Astrocyte of the cerebellum (primary cell): ENCODE measurements around the gene DGUOK.

Experiments used
- DNase-seq: peaks from one replicate; pipeline ENCODE4 v3.0.0-alpha.2; 2011; ENCODE audit warnings: low read depth
- H3K4me3 ChIP-seq: 2 replicates; pipeline ENCODE4 v1.5.1; 2011; ENCODE audit warnings: mild to moderate bottlenecking, low read depth, low read length, moderate library complexity
- CTCF ChIP-seq: IDR thresholded peaks from 2 replicates; pipeline ENCODE4 v1.5.1; 2012; ENCODE audit warnings: low read length, low read depth, moderate library complexity, mild to moderate bottlenecking; ENCODE audit errors: missing control alignments
- in situ Hi-C: cut with HindIII; loops from 2 replicates; pipeline ENCODE4 v1.10.0; 2017; ENCODE audit warnings: low sequenced_read_pairs

The DGUOK gene

GRCh38 chr2:73894877-73895276, 31.8 kb upstream of the DGUOK start:
- TF ChIP-seq CTCF, result no peak
- H3K4me3 ChIP-seq, result no peak overlapping the region
- in situ Hi-C loops, result loop anchor here (5.0 kb wide), 1 partner anchor 33 kb away; no protein-coding TSS in a partner anchor
- no peak for DNase-seq

- in situ Hi-C loops, result loop anchor here (5.0 kb wide), 1 partner anchor 33 kb away; no protein-coding TSS in a partner anchor
- no peak for DNase-seq
Observed at GRCh38 chr2:73895473-73895872, 31.2 kb upstream of the DGUOK start.

DNA sequence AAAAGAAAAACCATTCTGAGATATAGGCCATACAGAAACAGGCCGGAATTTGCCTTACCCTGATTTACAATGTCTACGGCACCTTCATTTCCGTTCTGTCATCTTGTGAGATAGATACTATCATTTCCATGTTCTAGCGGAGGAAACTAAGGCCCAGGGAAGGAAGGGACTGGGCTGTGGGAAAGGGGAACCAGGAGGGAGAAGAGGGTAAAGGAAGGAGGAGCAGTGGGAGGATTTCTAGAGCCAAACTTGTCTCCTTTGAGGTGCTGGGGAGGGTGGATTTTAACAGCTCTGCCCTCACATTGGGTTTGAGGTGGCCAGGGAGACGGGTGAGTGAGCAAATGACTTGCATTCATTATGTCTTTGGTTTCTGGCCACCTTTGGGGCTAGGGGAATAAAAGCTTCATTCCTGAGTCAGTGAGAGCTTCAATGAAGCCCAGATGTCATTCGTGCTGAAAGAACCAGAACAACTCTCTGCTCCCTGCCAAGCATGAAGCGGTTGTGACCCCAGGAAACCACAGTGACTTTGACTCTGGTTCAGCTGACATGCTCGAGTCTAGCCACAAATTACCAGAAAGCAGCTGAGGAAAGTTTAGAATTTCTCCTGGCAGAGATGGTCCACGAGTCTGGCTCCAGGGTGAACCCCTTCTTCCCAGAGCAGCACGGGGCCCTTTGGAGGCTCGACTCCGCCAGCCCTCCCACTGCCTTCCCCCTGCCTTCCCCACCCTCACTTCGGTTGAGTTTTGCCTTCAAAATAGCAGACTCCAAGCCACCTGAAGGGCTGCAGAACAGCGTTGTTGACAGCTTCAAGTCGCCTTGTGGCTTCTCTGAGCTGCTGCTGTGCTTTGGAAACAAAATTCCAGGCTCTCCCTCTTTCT, 30.1 kb upstream of the DGUOK start:
- H3K4me3 ChIP-seq, result no peak overlapping the region
- in situ Hi-C loops, result loop anchor here (5.0 kb wide), 1 partner anchor 34 kb away; no protein-coding TSS in a partner anchor
- DNase-seq, result peak; percentile 98
- no peak for TF ChIP-seq CTCF

More at GRCh38 chr2:73895473-73895872, 31.2 kb upstream of the DGUOK start:
- no peak for TF ChIP-seq CTCF
- H3K4me3 ChIP-seq, result no peak overlapping the region

DNA sequence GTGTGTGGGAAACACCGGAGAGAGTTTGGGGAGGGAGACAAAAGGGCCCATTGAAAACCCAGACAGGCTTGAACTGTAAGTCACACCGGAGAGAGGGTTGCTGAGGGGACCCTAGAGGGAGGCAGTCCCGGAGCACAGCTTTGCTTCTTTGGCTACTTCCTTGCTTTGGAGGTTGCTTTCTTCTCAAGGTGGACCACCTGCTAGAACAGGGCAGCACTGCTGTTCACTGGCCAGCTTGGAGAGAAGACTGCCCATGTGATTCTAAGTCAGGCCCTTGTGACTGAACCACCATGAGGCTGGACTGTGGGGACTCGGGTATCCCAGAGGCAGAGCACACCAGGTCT, 29.5 kb upstream of the DGUOK start:
- no peak for TF ChIP-seq CTCF
- in situ Hi-C loops, result loop anchor here (5.0 kb wide), 1 partner anchor 35 kb away; no protein-coding TSS in a partner anchor
- no peak for DNase-seq
- H3K4me3 ChIP-seq, result no peak overlapping the region

DNA sequence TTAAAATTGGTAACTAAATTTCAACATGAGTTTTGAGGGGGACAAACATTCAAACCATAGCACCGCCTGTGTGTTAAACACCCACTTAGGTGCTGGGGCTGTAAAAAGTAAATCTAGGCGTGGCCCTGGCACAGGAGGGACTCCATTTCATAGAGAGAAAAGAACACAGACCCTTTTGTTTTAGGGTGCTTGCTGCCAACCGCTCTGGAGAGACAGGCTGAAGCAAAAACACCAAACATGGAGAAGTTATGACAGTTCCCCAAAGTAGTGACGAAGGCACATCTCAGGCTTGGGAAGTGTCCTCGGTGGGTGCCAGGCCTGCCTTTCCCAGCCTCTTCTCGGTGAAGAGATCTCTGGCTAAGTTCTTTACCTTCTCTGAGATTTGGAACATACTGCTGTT, 28.7 kb upstream of the DGUOK start:
- TF ChIP-seq CTCF, result no peak
- in situ Hi-C loops, result loop anchor here (5.0 kb wide), 1 partner anchor 36 kb away; no protein-coding TSS in a partner anchor
- no peak overlapping the region for H3K4me3 ChIP-seq
- DNase-seq, result no peak

DNA sequence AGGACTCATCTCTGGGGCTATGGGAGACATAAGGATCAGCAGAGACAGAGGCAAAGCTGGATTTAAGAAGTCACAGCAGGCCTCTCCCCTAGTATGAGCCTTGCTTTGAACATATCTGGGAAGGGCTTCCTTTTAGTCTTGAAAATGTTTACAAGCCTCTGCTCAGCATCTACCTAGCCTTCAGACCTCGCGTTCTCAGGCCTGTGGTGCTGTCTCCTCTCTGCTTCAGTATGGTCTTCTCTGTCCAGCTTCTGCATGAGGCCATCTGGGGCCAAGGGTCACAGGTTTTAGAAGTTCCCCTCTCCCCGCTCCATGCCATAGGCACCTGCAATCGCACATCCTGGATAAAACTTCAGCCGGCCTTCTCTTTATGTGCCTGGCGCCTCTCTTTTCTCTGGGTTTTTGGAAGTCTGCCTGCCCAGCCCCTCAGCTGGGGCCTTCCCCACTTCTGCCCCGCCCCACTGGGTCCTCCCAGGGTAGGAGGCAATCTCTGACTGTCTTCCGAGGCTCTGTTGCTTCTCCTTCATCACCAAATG, 26.8 kb upstream of the DGUOK start:
- H3K4me3 ChIP-seq, result no peak overlapping the region
- in situ Hi-C loops, result loop anchor here (5.0 kb wide), 1 partner anchor 38 kb away; no protein-coding TSS in a partner anchor
- no peak for DNase-seq
- no peak for TF ChIP-seq CTCF
